Hepatic stellate cell (primary cell): ENCODE data around the gene PSMB4.
"Not testable (repeated sequence)": the region's sequence is repeated elsewhere in the genome, so short reads cannot be mapped to it uniquely, and the experiment has no call there.

Source experiments
- DNase-seq: peaks from one replicate; pipeline ENCODE4 v3.0.0; 2011; ENCODE audit warnings: low spot score

The PSMB4 gene

DNA sequence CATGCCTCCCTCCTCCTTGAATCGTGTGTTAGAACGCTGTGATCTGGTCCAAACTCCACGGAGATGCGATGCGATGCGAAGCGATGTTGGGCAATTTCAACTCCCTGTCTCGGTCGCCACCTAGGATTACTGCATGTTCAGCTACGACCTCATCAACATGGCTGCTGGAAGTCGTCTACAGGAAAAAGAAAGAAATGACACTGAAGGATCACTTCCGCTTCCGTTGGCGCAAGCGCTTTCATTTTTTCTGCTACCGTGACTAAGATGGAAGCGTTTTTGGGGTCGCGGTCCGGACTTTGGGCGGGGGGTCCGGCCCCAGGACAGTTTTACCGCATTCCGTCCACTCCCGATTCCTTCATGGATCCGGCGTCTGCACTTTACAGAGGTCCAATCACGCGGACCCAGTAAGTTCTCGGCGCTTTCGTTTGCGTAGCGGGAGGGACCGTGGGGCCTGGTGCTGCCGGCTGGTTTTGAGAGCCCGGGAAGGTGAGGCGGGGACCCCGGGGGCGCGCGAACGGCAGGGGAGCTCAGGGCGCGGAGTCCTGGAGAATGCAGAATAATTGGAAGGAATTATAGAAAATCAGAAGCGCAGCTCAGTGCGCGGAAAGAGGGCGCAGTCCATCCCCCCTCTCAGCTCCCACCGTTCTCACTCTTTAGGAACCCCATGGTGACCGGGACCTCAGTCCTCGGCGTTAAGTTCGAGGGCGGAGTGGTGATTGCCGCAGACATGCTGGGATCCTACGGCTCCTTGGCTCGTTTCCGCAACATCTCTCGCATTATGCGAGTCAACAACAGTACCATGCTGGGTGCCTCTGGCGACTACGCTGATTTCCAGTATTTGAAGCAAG lies at the start of gene PSMB4:
TSS of gene PSMB4 (plus strand) at position 250 of the 848 bp plus-strand sequence. CDS start at position 265, 15 bp downstream.
- peak; percentile 85 for DNase-seq

DNA sequence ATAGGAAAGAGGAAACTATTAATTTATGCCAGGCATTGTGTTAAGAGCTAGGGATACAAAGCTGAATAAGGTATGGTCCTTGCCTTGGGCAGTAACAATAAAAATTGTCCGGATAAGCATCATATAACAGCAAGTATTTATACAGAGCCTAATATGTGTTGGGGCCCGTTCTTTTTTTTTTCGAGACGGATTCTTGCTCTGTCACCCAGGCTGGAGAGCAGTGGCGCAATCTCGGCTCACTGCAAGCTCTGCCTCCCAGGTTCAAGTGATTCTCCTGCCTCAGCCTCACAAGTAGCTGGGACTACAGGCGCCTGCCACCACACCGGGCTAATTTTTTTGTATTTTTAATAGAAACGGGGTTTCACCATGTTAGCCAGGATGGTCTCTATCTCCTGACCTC lies 49.0 kb upstream of the PSMB4 start:
- DNase-seq = not testable (repeated sequence)

DNA sequence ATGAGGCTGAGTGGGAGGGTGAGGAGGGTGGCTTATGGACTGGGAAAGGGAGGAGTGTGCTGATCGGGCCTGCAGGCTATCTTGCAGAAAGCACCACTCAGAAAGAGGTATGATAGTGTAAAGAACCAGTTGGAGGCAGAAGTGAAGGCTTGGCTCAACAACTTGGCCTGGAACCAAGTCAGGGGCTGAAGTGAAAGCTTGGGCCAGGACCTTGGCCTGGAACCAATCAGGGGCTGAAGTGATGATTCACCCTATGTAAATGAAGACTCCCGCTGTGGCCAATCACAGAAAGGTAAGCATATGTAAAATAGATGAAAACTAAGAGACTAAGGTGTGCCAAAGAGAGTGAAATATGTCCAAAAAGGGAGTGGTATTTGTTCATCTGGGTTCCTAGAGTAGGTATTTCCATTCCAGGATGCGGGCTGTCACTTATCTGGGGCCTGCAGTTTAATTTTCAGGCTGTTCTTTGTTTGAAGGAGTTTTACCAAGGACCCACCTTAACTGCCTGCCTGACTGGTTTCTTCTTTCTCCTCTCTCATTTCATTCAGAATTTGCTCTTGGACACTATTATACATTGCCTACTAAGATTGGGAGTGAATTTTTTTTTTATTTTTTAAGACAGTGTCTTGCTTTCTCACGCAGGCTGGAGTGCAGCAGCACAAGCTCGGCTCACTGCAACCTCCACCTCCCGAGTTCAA lies 47.2 kb upstream of the PSMB4 start:
- DNase-seq = no peak

DNA sequence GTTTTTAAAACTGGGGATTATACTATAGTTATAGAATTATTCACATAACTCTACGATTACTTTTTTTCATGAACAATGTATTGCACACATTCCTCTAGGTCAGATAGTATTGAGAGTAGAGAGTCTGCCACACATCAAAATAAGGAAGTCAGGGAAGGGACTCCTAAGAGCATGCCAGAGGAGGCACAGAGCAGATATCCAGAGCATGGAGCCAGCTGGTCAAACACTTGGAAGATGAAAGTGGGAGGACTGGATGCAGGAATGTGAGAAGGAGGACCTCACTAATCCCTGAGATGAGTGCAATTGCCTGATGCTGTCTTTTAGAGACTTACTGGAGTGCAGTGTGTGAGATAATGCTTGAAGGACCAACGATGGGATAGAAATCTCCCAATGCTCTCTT lies 42.7 kb upstream of the PSMB4 start:
- no peak for DNase-seq

DNA sequence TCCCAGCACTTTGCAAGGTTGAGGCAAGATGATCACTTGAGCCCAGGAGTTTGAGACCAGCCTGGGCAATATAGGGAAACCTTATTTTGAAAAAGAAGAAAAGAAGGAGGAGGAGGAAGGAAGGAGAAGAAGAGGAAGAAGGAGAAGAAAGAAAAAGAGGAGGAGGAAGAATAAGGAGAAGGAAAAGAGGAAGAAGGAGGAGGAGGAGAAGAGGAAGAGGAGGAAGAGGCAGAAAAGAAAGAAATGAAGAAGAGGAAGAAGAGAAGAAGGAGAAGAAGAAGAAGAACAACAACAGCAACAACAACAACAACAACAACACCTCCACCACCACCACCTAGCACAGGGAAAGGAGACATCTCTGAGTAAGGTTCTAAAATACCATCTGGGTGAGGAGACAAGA lies 37.5 kb upstream of the PSMB4 start:
- no peak for DNase-seq

DNA sequence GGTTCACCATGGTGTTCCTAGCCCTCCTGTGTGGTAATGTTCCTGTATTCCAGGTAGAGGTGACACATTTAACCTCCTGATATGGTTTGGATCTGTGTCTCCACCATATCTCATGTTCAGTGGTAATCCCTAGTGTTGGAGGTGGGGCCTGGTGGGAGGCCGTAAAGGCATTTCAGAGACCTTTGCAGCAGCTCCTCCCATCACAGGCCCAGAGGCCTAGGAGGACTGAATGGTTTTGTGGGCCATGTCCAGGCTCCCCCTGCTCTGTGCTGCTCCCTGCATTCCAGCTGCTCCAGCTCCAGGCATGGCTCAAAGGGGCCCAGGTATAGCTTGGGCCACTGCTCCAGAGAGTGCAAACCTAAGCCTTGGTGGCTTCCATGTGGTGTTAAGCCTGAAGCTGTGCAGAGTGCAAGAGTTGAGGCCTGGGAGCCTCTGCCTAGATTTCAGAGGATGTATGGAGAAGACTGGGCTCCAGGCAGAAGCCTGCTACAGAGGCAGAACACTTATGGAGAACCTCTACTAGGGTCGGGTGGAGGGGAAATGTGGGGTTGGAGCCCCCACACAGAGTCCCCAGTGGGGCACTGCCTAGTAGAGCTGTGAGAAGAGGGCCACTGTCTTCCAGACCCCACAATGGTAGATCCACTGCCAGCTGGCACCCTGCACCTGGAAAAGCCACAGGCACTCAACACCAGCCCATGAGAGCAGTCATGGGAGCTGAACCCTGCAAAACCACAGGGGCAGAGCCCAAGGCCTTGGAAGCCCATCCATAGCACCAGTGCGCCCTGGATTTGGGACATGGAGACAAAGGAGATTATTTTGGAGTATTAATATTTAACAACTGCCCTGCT lies 36.8 kb upstream of the PSMB4 start:
- DNase-seq = no peak

DNA sequence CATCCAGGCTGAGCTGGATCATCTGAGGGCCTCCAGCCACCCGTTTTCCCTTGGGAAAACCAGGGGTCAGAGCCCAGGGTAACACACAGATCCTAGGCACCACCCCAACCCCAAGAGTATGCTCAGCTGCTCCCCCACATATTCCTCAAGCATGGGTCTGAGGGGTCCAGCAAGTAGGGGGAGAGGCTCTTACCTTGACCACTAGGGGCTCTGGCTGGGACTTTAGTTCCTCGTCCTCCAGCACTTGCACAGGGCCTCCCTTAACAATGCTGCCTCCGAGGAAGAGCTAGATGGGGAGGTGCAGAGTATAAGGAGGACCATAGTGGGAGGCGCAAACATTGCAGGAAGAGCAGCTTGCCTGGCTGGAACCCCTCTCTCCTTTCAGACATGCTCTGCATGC lies 34.4 kb upstream of the PSMB4 start:
- no peak for DNase-seq

DNA sequence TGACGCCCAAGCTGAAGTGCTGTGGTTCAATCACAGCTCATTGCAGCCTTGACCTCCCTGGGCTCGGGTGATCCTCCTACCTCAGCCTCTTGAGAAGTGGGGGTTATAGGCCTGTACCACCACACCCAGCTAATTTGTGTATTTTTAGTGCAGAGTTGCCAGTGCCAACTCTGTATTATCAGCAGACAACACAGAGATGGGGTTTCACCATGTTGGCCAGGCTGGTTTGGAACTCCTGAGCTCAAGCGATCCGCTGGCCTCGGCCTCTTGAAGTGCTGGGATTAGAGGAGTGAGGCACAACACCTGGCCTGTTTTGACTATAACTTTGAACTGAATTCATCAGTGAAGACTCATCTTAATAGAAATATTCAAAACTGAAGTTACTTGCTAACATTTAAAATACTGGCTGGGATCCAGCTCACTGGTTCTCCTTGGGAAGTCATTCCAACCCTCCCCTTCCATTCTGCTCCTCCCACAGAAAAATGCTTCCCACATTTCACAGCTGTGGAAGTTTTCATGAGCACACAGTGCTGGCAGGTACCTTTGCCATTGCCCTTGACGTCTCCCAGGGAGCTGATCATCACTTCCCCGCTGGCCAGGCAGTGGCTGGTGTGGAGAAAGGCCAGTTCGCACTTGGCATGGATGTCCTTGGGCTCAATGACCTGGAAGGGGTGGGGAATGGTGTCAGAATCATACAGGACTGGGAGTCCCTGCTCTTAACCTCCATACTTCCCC lies 31.5 kb upstream of the PSMB4 start:
- DNase-seq = no peak

DNA sequence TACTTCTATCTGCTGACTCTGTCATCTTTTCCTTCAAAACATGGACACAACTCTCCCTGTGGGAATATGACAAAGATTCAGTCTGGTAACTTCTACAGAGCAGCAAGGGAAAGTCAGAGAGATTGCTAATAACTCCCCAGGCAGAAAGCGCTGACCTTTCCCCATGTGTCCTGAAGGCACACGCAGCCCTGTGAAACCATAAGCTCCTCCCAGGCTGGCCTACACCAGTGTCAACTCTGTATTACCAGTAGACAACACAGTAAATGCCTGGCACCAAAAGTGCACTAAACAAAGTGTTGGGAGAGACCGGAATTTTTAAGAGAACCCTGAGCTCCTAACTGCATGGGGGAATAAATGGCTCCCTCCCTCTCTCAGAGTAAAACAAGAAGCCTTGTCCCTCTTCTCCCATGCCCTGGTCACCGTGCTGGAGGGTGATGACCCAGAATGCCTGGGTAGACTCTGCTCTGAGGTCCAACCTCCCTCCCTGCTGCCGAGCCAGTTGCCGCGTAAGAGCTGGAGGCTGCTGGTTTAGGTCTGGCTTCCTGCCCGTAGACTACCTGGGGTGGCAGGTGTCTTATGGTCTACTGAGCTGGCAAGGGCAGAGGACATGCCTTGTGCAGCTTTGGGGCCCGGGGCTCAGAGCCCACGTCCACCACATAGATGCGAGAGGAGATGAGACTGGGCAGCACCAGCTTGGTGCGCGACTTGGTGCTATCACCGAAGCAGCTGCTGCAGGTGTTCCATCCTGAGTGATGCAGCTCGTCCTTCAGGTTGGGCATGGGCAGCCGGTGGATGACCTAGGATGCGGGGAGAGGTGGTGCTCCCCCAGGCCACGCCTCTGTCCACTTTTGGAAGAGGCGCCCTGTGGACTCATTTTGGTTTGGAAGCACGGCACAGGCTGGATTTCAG lies 30.7 kb upstream of the PSMB4 start:
- no peak for DNase-seq

DNA sequence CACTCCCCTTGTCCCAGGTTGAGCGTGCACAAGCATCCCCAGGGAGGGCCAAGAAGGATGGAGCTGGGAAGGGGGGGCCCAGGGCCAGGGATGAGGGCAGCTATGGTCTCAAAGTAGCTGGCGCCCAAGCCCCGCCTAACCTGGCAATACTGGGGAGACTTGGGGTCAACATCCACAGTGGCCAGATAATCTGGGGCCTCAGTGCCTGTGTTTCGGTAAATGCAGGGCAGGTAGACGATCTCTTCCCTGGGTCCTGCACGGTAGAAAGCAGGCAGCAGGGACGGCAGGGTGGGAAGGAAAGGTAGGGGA lies 30.1 kb upstream of the PSMB4 start:
- no peak for DNase-seq

DNA sequence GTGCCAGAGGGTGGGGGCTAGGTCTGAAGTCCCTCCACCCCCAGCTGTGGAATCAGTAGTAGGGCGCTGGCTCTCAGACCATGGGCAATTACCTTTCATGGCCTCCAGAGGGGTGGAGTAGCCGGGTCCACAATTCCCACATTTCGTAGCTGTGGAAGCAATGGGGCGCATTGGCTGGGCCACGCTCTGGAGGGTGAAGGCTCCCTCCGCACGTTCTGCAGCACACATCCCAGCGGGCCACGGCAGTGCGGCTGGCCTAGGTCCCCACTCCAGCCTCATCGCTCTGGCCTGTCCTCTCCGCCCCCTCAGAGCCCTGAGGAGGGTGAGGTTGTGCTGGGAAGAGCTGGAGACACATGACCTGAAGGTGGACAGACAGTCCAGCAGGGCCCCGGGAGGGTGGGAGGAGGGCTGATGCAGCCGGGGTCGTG lies 29.7 kb upstream of the PSMB4 start:
- no peak for DNase-seq

DNA sequence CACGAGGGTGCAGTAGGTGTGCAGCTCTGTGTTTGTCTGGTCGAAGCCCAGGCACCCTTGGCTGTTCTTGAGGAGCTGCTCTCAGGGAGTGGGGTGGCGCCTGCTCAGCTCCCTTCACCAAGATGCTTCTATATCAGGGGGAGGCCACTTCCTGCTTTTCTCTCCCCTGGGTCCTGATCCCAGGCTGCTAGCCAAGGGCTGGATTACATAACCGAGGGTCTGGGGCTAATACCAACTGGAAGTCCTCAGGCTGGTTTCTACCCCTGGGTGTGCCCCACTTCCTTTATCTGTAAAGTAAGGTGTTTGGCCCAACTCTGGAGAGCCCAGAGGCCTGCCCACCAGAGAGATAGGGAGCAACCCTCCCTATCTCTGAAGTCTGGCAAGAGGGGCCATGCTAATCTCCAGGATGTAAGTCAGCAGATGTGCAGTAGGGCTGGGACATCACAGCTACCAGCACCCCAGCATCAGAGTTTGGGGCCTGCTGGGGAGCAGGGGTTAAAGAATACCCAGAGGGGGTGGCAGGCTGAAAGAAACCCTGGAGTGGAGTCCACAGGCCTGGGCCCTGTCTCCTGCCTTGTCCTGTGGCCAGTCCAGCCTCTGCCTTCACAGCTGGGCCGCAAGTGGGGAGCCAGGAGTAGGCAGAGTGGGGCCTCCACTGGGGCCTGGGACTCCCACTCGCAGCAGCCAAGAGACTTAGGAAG lies 29.0 kb upstream of the PSMB4 start:
- DNase-seq = no peak

DNA sequence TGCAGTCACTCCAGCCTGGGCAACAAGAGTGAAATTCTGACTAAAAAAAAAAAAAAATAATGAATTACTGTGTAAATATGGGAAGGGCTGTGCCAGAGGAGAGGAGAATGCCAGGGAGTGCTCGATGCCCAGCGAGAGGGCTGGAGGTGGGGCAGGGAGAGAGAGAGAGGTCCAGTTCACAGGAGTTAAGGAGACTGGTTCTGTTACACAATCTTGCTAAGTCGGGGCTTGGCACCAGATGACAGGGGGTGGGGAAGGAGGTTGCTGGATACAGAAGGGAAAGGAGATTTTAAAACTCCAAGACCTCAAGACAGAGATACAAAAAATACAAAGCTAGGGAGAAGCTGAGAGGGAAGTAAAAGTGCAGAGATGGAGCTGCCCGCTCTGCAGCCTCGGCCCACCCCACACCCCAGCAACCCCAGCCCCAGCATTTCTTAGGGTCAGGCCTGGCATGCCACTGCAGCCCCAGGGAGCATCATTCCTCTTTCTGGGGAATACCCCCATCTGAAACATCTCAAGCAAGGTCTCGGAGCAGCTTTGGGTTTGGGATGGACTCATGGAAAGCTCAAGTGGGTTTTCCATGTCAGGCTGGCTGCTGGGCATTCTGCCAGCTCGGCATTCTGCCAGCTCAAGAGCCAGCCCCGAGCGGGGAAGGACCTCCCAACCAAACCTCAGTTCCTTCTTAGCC lies 27.9 kb upstream of the PSMB4 start:
- peak; percentile 51 for DNase-seq

DNA sequence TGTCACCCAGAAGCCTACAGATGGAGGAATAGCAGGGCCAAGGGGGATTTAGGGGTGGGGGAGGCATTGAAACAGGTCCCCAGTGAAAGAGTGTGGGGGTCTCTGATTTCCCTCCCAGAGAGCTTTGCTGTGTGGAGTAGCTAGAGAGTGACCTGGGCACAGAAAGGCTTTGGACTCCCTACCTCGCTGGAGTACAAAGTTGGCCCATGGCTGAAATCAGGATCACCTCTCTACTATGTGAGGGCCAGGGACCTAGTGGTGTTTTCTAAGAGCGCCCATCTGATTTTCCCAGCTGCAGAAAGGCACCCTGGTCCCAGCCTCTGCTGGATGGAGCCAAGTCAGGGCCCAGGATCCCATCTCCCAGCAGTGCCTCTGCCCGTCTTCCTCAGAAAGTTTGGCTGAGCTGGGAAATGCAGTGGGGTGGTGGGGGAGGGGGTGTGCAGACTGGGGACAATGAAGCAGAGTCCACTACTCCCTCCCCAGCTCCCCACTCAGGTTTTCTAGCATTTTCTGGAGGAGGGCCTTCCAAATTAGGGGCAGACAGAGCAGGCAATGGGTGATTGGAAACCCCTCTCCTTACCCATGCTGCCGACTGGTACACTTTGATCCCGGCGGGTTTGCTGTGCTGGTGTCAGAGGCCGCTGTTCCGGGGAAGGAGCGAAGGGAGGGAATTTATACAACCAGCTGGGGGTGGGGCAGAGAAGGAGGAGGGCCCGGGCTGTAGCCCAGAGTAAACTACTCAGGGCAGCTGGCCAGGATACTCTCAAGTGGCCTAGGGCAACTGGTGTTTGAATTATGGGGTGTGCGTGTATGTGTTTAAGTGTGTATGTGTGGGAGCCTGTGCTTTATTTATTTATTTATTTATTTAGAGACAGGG lies 27.1 kb upstream of the PSMB4 start, which contains the start of gene SELENBP1:
TSS of gene SELENBP1 (minus strand) at position 648 of the 877 bp plus-strand sequence. CDS start at position 584, 64 bp downstream.
- peak; percentile 67 for DNase-seq

DNA sequence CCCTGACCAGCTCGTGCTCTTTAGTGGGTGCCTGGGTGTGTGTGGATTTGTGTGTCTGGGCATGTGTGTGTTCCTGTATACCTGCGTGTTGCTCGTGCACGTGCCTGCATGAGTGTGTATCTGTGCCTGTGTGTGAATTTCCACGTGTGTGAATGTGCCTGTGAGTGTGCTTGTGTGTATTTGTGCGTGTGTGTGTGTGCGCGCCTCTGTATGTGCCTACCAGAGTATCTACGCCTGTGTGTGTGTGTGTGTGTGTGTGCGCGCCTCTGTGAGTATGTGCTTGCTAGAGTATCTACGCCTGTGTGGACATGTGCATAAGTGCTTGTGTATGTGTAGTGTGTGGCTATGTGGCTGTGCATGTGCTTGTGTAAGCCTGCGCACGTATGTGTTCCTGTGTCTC lies 26.2 kb upstream of the PSMB4 start:
- no peak for DNase-seq

DNA sequence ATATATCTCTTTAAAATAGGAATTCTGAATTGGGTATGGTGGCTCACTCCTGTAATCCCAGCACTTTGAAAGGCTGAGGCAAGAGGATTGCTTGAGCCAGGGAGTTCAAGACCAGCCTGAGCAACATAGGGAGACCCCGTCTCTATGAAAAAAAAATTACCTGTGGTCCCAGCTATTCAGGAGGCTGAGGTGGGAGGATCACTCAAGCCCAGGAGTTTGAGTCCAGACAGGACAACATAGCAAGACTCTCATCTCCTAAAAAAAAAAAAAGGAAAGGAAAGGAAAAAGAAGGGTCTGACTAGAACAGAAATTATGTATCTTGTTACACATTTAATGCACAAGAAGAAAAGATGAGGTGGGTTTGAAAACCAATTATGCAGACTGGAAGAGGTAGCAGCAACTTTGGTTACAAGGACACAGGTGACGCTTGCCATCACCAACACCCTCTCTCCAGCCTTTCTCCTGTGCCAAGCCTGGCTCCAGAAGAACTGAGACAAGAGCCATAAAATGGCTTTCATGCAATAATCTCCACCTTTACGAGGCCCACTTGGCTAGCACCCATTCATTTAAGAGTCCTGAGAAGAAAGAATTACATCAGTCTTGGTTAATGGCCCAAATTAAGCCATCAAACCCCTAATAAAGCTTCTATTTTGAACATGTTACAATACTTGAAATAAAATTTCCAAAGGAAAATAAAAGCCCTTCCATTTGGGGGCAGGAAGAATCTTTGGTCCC lies 22.1 kb upstream of the PSMB4 start:
- no peak for DNase-seq

DNA sequence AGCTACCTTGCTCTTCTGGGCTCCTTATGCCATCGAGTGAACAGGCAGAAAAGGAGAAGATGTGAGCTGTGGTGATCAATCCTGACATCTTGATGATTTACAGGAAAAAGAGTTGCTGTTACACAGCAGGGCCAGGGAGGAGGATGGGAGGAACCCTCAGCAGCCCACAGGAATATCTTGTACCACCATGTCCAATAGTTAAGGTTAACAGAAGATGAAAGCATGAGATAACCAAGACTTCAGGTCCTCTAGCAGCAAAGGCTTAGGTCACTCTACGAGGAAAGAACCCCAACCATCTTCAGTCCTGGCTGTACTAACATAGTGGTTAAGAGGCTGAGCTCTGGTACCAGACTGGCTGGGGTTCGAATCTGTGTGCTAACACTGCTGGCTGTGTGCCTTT lies 14.8 kb upstream of the PSMB4 start:
- DNase-seq = no peak

DNA sequence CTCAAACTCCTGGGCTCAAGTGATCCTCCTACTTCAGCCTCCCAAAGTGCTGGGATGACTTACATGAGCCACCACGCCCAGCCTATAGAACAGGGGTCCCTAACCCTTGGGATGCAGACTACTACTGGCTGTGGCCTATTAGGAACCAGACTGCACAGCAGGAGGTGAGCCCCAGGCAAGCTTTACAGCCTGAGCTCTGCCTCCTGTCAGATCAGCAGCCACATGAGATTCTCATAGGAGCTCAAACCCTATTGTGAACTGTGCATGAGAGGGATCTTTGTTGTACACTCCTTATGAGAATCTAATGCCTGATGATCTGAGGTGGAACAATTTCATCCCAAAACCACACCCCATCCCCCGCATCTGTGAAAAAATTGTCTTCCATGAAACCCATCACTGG lies 13.4 kb upstream of the PSMB4 start:
- DNase-seq = no peak
